Stimulated activated CD8-positive, alpha-beta memory T cell treated with anti-CD3 and anti-CD28 coated beads, Interleukin-2, amount 100 ng/mL, for 48 hours (primary cell): ENCODE results near the gene MACIR.

ENCODE experiments used
- DNase-seq, 2 donors: peaks; one replicate each; pipeline ENCODE4 v3.0.0-alpha.2; 2020; ENCODE audit warnings: low read depth in 2 of 2

Gene MACIR

GRCh38 chr5:103245761-103246160 is 12.8 kb upstream of the MACIR start:
- DNase-seq: no peak

- DNase-seq: no peak
Measured at GRCh38 chr5:103247118-103247517, 11.4 kb upstream of the MACIR start.

- no peak for DNase-seq
Measured at GRCh38 chr5:103249068-103249467, 9.5 kb upstream of the MACIR start.

GRCh38 chr5:103254921-103255320 is 3.6 kb upstream of the MACIR start:
- DNase-seq: no peak

- DNase-seq: no peak
Measured at GRCh38 chr5:103255691-103256090, 2.9 kb upstream of the MACIR start.

GRCh38 chr5:103256178-103256577 is 2.4 kb upstream of the MACIR start:
- no peak for DNase-seq

GRCh38 chr5:103258957-103259704 is 568 bp downstream of the MACIR start:
- peak; percentile 36 to 42 for DNase-seq

GRCh38 chr5:103259705-103260355 is 1.3 kb downstream of the MACIR start:
- DNase-seq: no peak

- DNase-seq: no peak
Measured at GRCh38 chr5:103260951-103261350, 2.4 kb downstream of the MACIR start.

GRCh38 chr5:103262422-103262871 is 3.9 kb downstream of the MACIR start:
- no peak for DNase-seq

GRCh38 chr5:103263054-103263453 is 4.5 kb downstream of the MACIR start:
- DNase-seq: no peak

GRCh38 chr5:103264508-103264907 is 5.9 kb downstream of the MACIR start:
- no peak for DNase-seq

- DNase-seq: no peak
Measured at GRCh38 chr5:103270581-103270980, 12.0 kb downstream of the MACIR start.

GRCh38 chr5:103271570-103272289 is 13.2 kb downstream of the MACIR start:
- DNase-seq: no peak

- DNase-seq: no peak
Measured at GRCh38 chr5:103272377-103272776, 13.8 kb downstream of the MACIR start.

GRCh38 chr5:103273952-103274351 is 15.4 kb downstream of the MACIR start:
- no peak for DNase-seq

- DNase-seq: no peak
Measured at GRCh38 chr5:103275851-103276250, 17.3 kb downstream of the MACIR start.

- no peak for DNase-seq
Measured at GRCh38 chr5:103280967-103281366, 22.4 kb downstream of the MACIR start.

- DNase-seq: no peak
Measured at GRCh38 chr5:103283120-103283519, 24.6 kb downstream of the MACIR start.

- no peak for DNase-seq
Measured at GRCh38 chr5:103283869-103284268, 25.3 kb downstream of the MACIR start.

GRCh38 chr5:103286622-103287021 is 28.1 kb downstream of the MACIR start:
- no peak for DNase-seq

GRCh38 chr5:103289024-103289423 is 30.5 kb downstream of the MACIR start:
- DNase-seq: no peak

GRCh38 chr5:103290846-103291245 is 32.3 kb downstream of the MACIR start:
- no peak for DNase-seq
